HS-5 (cell line): ENCODE results near the gene RBMS3.
"Not testable (repeated sequence)": the region's sequence is repeated elsewhere in the genome, so short reads cannot be mapped to it uniquely, and the experiment has no call there.

Experiments
- DNase-seq: peaks from one replicate; pipeline ENCODE4 v3.0.0-alpha.2; 2012; ENCODE audit warnings: low read depth

Gene RBMS3

DNA sequence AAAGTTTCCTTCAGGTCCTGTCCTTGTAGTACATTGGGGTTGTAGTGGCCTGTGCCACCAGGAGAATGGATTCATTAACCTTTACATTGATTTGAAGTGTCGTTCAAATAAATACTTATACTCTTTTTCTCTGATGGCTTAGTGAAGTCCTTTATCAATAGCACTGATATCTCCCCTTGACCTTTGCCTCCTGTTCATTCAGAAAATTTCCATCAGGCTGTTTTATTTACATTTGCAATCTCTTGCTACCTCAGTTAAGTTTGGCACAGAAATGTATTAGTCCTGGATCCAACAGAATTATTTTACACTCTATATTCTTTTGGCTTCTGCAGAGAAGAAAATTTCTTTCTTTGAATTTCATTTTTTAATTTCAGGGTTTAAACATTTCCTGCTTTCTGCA is 497.0 kb downstream of the RBMS3 start:
- DNase-seq = no peak

DNA sequence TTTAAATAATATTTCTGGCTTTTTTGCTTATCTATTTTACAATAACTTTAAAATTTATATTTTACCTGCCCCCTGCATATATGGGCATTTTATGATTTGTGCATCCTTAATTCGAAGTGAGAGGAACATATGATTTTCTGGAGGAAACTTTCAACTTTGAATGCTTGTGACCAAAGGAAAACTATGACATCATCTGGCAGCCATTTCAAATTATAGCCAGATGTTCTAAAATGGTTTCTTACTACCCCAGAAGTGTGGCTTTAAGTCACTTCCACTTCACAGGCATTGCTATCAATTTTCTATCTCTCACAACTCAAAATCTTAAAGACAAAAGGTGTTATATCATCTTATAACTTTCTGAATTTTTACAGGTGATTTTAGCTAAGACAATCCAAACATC is 508.8 kb downstream of the RBMS3 start:
- no peak for DNase-seq

DNA sequence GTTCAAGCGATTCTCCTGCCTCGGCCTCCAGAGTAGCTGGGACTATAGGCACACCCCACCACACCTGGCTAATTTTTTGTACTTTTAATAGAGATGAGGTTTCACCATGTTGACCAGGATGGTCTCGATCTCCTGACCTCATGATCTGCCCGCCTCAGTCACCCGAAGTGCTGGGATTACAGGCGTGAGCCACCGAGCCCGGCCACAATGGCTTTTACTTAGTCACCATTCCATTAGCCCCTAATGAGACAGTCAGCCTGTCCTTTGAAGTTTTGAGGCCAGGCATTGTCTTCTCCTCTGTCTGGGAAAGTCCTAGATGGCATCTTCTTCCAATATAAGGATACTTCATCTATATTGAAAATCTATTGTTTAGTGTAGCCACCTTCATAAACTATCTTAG is 515.9 kb downstream of the RBMS3 start:
- no peak for DNase-seq

DNA sequence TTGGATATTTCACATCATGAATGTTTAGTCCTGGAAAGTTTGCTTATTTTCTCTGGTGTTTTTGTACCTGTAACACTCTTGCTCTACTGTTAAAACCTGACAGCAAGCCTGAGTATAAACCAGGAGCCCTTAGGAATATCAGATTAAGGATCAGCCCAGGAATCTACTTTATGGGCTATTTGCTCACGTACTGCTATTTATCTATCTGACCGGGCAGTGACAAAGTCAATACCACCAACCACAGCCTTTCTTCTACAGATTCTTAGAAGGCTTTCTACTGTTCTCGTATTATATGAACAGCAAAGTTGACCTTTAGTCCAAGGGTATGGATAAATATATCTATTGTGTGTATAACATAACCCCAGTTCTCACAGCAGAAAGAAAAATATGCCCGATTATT is 521.2 kb downstream of the RBMS3 start:
- no peak for DNase-seq

DNA sequence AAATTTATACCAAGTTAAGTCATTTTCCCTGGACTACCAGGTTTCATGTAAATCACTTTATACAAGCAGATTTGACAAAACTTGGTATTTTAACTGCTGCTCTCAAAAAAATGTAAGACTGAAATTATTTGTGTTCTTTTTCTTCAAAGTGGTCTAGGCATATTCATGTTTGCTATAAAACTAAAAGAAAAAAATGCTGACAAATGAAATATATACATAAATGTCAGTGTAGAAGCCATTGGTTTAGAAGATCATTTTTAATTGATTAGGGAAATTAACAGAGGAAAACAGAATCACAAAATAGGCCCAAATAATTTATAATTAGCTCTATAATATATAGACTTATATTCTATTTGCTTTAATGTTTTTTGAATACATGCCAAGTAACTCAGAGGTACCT is 523.2 kb downstream of the RBMS3 start:
- no peak for DNase-seq

DNA sequence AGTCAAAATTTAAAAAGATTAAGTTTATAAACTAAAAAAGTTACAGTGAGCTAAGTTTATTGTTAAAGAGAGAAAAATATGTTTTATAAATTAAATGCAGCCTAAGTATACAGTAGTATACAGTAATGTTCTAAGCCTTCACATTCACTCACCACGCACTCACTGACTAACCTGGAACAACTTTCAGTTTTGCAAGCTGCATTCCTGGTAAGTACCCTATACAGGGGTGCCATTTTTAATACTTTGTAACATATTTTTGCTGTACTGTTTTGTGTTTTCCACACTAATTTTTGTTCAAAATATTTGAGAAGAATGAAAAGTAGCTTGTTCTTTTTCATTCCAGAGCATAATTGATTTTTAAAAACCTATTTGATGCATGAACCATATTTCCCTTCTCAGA is 524.9 kb downstream of the RBMS3 start:
- no peak for DNase-seq

DNA sequence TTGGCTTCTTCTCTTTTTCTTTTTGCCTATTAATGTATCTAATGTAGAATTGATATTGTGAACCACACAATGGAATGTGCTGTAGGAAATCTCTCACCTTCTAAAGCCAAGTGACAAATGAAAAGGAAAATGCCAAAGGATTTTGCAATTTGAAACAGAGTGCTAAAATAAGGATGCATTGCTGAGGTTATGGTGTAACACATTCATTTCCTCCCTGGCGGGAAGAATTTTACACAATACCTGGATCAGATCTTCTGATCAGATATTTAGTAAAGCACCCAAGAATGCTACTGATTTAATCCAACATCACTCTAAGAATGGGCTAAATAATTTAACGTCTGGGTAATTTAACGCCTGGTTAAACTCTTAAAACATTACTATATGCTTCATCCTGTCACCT is 527.5 kb downstream of the RBMS3 start:
- not testable (repeated sequence) for DNase-seq

DNA sequence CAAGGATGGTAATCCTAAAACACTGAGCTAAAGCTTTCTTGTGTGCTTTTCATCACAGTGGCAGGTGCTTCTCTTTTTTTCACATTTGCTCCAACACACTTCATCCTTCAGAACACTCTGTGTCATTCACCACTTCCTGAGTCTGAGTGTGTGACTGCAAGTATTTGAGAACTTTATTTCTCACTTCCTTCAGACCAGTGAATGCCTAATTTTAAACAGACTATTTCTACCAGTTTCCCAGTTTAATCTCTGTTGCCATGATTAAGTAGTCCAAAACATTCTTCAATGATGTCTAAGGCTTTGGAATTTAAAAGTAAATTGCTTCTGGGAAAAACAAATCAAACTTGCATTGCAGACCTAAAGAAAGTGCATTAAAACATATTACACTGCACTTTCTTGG is 541.2 kb downstream of the RBMS3 start:
- peak; percentile 33 for DNase-seq

DNA sequence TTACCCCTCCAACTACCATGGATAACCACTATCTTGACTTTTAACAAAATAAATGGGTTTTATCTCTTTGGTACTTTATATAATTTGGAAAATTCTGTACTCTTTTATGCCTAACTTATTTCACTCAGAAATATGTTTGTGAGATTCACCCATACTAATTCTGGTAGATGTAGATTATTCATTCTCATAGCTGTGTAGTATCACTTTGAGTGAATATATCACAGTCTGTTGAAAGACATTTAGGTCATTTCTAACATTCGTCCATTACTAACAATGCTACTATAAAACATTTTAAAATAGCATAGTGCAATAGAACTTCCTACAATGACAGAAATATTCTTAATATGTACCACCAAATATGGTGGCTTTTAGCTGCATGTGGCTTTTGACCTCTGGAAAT is 542.4 kb downstream of the RBMS3 start:
- DNase-seq = no peak

DNA sequence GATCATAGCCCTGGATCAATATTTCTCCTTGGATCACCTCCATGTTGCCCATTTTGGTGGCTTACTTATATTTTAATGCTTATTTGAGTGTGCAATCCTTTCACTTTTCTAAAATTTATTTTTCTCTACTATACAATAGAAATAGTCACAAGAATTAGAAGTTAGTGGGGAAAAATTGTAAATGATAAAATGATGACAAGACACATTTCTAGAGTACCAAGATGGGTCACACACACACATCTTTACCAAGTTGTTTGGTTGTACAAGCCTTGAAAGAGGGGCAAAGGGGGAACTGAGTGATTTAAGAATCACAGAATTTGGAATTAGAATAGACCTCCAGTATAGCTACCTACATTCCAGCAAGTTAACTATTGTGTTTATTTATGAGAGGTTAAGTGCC is 545.8 kb downstream of the RBMS3 start:
- no peak for DNase-seq

DNA sequence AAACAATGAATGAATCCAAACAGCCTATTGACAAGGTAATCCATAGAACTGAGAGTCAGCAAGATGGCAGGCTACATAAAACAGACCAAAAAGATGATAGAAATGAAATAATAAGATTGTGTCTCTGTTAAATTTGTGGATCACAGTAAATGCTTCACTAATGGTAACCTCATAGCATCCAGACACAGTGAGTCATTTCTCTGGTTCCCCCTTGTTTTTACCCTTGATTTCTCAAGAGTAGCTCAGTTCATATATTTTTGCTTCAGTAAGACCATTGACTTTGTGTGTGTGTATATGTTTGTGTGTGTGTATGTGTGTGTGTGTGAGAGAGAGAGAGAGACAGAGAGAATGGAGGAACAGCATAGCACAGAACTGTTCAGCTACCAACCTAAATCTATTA is 546.9 kb downstream of the RBMS3 start:
- DNase-seq = no peak

DNA sequence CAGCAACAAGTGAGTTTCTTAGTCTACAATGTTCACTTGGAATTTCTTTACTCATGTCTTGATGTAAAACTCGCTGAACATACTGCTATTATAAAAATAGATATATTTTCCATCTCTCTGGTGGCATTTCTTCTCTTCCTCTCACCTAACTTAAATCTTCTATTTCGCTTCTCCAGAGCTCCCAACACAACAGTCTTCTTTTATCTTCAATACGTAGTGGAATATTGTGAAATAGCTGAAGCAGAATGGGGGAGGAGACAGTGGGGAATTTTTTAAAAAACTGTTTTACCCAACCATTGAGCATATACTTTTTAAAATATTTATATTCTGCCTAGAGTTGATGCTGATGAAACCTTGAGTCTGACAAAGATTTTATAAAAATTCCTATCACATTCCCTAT is 548.5 kb downstream of the RBMS3 start:
- no peak for DNase-seq

DNA sequence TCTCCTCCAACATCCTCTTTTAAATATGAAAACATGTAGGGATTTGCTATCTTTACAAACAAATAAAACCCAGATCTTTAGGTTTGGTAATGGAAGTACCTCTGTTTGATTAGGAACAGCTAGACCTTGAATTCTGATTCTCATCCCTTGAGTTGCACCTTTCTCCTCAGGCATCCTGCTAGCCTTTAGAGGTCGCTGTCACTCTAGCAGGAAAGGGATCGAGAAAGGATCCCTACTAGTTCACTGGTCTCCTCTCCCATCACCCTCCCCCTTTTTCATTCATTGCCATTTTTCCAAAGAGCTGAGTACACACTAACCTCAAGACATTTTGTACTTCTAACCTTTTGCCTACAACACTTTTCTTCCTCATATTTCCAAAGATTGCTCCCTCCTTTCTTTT is 569.8 kb downstream of the RBMS3 start:
- DNase-seq = no peak

DNA sequence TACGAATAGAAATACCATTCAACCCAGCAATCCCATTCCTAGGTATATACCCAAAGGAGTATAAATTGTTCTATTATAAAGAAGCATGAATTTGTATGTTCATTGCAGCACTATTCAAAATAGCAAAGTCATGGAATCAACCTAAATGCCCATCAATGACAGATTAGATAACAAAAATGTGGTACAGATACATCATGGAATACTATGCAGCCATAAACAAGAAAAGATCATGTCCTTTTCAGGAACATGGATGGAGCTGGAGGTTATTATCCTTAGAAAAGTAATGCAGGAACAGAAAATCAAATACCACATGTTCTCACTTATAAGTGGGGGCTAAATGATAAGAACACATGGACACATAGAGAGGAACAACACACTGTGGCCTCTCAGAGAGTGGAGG is 571.9 kb downstream of the RBMS3 start:
- no peak for DNase-seq

DNA sequence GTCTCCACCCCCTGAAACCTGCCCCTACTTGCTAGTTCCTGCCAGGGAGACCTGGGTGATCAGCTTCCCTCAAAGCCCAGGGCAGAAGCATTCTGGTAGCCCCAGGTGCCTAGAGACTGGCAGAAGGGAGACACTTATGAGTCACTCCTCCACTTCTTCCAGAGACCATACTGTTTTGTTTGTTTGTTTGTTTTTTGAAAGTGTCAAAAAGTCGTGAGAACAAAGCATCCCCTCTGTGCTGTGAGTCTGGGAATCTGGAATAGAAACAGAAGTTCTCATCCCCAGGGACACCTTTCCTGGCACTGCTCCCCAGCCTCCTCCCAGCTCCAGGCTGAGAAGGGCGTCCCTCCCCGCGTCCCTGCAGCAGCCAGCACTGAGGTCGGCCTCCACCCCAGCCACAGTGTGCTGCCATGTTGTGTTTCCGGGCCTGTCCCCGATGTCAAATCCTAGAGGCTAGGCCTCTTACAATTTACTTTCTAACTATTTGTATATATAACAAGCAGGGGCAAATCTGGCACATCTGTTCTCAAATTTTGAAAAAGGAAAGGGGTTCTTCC is 573.0 kb downstream of the RBMS3 start:
- DNase-seq = no peak

DNA sequence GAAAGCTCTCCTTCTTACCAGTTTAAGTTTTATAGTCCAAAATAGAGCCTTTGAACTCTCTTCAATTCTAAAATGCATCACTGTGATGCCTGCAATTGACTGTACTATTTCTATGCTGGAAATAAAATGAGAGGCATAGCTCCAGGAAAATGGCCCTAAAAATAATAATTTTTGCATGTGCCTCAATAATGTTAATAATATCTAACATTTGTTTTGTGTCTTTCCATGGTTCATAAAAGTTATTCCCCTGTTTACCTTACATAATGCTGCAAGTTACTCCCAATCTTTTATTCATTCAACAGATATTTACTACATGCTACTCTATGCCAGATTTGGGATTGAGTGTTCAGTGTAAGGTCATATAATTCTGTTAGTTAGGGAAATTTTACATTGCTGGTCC is 574.0 kb downstream of the RBMS3 start:
- no peak for DNase-seq

DNA sequence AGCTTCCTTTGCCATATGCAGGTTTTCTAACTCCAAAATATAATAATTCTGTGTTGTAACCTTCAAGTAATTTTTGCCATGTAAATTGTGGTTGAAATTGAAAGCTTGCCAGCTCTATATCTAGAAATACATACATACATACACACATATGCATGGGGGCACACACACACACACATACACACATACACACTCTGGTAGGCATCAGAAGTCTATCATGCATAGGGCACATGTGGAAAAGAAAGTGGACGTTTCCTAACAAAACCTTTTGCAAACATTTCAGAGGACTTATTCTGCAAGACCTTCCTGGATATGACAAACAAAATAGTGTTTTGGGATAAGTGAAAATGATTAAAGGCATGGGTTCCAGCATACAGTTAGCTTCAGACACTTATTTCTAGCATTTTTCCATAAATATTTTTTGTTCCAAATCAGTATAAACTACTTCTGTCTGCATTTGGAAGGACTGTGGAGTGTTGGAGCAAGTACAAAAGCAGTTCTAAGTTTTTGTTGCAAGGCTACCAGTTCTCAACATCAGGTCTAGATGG is 578.9 kb downstream of the RBMS3 start:
- no peak for DNase-seq

DNA sequence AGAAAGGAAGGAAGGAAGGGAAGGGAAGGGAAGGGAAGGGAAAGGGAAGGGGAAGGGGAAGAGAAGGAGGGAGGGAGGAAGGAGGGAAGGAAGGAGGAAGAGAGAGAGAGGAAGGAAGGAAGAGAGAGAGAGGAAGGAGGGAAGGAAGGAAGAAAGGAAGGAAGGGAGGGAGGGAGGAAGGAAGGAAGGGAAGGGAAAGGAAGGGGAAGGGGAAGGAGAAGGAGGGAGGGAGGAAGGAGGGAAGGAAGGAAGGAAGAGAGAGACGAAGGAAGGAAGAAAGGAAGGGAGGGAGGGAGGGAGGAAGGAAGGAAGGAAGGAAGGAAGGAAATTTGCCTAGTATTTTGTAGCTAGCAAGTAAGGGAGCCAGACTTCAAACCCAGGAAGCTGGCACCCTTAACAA is 583.9 kb downstream of the RBMS3 start:
- DNase-seq = no peak

DNA sequence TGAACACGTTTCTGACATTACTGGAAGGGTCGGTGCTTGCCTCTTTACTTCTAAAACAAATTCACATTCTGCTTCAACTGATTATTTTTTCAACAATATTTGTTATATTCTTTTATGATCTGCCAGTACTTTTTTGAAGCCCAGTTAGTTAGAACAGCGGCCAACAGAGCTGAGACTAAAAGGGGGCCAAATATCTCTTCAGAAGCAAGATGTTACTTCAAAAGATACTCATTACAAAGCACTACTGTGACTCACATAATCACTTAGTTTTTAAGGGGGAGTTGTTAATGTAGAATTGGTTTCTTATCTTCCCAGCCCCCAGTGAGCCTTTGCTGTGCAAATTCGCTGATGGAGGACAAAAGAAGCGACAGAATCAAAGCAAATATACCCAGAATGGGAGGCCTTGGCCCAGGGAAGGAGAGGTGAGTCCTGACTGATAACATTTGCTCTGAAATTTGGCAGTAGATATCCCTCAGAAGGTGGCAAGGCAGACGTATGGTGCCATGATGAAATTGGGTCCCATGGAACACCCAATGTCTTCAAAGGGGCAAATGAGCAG is 587.8 kb downstream of the RBMS3 start:
- DNase-seq = no peak

DNA sequence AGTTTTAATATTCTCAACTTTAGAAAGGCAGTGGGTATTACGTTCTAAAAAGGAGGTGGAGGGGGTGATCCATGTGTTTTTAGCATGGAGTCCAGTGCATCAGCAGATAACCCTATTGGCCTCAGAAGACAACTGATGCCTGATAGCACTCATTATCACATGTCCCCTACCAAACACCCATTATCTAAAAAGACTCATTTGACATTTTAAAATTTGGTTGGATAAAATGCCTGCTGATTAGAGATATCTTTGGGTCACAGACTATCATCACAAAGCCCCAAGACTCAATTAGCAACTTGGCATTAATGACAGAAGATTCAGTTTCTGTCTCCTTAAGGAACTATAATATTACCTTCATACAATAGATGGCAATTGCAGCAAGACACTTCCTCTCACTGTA is 589.3 kb downstream of the RBMS3 start:
- DNase-seq = no peak

DNA sequence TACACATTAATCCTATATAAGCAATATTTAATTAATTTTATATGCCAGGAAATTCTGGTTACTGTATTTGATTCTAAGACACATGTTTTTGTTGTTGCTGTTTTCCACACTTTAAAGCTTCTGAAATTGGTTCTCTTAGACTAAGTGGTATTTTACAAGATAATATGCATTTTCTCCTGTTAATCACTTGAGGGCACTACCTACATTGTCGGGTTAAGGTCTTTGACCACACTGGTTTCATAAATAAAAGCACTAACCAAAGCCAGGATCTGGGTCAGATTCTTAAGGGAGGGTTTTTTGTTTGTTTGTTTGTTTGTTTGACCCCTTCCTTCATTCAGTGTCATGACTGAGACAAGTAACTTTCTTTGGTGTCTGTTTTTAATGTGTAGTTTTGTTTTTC is 590.2 kb downstream of the RBMS3 start:
- DNase-seq = no peak

DNA sequence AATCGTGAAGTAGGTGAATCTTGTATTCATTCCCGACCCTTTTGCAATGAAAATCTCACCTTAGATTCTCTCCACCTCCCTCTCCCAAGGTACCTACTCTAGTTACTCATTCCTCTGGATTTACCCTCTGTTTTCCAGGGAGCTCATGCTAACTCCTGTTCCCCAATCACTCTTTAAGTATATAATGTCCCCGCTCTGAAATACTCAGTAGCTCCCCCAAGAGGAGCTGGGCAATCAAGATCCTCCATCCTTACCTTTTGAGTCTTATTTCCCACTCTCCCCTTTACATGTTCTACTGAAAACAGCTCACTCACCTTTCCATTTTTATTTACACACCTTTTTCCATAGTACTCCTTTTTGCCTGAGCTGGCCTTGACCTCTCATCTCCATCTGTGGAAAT is 599.9 kb downstream of the RBMS3 start:
- DNase-seq = no peak

DNA sequence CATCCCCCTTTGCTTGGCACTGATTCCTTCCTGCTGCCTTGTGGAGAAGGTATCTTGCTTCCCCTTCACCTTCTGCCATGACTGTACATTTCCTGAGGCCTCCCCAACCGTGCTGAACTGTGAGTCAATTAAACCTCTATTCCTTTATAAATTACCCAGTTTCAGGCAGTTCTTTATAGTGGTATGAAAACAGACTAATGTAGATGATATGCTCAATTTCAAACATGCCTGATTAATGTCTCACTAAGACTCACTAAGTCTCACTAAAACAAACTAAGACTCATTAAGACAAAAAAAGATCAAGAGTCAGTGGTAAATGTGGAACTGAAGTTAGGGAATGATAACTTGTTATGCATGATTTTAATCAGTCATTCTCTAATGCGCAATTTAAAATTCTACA is 606.6 kb downstream of the RBMS3 start:
- DNase-seq = peak; percentile 8

DNA sequence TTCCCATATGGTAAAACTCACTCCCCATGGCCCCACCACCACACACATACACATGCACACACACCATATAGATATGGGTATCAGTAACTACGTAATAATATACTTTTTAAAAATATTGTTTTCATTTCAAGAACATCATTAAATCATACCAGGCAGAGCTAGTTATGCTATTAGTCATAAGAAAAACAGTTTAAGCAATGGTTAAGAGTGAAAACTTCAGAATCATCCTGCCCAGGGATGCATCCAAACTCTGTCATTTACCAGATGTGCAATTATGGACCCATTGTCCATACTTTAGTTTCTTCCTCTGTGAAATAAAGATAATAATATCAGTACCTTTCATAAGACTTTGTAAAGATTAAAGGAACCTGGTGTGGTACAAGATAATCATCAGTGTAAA is 608.3 kb downstream of the RBMS3 start:
- DNase-seq = peak; percentile 29
